Globus pallidus (tissue), 1 donor: Measurements from ENCODE around the gene B9D2.
"Not testable (repeated sequence)": the region's sequence is repeated elsewhere in the genome, so short reads cannot be mapped to it uniquely, and the experiment has no call there.

Experiments used
- DNase-seq: peaks from one replicate; pipeline ENCODE4 v3.0.0-alpha.2; 2015; ENCODE audit warnings: low spot score

Gene B9D2

DNA sequence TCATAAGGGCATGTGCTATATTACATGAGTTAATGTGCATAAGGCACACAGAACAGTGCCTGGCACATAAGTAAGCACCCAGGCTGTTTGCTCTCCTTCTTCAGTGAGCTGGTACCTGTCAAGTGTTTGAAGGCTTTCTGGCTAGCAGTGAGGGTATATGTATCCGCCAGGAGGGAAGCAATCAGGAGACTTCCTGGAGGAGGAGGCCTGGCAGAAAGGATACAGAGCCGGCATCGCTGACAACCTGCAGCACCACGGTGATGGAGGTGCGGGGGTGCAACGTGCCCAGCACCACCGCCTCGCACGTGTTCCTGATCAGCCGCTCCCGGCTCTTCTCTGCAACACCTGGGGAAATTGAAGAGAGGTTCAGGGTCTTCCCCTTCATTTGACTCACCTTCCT, 27.7 kb upstream of the B9D2 start:
- DNase-seq, result no peak

GRCh38 chr19:41386442-41386841, 22.5 kb upstream of the B9D2 start:
- no peak for DNase-seq

GRCh38 chr19:41384351-41384750, 20.4 kb upstream of the B9D2 start:
- DNase-seq, result no peak

- DNase-seq, result not testable (repeated sequence)
These were observed 17.6 kb upstream of the B9D2 start for GRCh38 chr19:41381536-41381935.

DNA sequence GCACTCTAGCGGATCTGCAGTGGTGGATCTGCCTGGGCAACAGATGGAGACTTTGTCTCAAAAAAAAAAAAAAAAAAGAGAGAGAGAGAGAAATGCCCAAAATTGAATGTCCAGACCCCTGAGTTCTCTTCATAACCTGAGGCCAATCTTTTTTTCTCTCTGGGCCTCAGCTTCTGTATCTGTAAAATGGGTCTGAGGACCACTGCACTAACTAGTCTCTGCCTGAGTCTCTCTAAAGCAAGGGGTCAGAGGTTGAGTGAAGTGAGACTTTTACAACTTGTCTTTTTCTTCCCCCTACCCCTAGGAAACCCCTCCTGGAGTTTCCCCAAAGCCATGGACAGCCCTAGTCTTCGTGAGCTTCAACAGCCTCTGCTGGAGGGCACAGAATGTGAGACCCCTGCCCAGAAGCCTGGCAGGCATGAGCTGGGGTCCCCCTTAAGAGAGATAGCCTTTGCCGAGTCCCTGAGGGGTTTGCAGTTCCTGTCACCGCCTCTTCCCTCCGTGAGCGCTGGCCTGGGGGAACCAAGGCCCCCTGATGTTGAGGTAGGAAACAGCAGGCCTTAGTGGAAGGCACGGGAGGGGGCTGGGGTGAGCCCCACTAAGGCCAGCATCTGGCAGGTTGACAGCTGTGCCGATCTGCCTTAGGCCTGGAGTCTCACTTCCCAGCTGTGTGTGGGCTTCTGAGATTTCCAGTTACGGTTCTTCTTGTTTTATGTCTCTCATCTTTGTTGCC, 14.2 kb upstream of the B9D2 start:
- DNase-seq, result no peak

GRCh38 chr19:41376998-41377365, 13.0 kb upstream of the B9D2 start:
- no peak for DNase-seq

- DNase-seq, result no peak
These were observed 12.5 kb upstream of the B9D2 start, which contains the start of gene TMEM91 for GRCh38 chr19:41376241-41376997. Gene TMEM91 (plus strand): TSS chr19:41376533. CDS start chr19:41378310, 1,777 bp downstream.

- DNase-seq, result peak; percentile 73
These were observed 10.0 kb upstream of the B9D2 start for GRCh38 chr19:41373993-41374392.

DNA sequence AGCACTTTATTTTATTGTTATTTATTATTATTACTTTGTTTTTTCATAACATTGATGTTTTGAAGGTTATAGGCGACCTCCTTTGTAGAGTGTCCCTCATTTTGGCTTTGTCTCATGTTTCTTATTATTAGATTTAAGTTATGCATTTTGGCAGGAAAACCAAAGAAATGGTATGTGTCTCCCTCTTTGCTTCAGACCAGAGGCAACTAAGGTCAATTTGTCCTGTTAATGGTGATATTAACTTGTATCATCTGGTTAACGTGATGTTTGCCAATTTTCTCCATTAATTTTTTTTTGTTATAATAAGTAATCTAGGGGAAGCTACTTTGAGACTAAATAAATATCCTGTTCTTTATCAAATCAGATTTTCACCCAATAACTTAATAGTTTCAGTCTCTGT, 8.6 kb upstream of the B9D2 start:
- DNase-seq, result no peak

- DNase-seq, result no peak
These were observed 7.6 kb upstream of the B9D2 start for GRCh38 chr19:41371541-41371940.

- DNase-seq, result not testable (repeated sequence)
These were observed 7.2 kb upstream of the B9D2 start for GRCh38 chr19:41371119-41371518.

DNA sequence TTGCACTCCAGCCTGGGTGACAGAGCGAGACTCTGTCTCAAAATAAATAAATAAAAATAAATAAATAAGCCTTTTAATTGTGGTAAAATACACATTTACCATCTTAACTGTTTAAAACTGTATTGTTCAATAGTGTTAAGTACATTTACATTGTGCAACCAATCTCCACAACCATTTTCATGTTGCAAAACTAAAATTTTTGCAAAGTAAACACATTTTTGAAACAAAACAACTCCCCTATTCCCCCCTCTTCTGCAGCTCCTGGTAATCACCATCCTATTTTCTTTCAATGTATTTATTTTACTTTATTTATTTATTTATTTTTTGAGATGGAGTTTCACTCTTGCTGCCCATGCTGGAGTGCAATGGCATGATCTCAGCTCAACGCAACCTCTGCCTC, 5.8 kb upstream of the B9D2 start:
- DNase-seq, result no peak

GRCh38 chr19:41367848-41368301, 3.9 kb upstream of the B9D2 start:
- no peak for DNase-seq

- DNase-seq, result no peak
These were observed 2.1 kb upstream of the B9D2 start for GRCh38 chr19:41366089-41366488.

DNA sequence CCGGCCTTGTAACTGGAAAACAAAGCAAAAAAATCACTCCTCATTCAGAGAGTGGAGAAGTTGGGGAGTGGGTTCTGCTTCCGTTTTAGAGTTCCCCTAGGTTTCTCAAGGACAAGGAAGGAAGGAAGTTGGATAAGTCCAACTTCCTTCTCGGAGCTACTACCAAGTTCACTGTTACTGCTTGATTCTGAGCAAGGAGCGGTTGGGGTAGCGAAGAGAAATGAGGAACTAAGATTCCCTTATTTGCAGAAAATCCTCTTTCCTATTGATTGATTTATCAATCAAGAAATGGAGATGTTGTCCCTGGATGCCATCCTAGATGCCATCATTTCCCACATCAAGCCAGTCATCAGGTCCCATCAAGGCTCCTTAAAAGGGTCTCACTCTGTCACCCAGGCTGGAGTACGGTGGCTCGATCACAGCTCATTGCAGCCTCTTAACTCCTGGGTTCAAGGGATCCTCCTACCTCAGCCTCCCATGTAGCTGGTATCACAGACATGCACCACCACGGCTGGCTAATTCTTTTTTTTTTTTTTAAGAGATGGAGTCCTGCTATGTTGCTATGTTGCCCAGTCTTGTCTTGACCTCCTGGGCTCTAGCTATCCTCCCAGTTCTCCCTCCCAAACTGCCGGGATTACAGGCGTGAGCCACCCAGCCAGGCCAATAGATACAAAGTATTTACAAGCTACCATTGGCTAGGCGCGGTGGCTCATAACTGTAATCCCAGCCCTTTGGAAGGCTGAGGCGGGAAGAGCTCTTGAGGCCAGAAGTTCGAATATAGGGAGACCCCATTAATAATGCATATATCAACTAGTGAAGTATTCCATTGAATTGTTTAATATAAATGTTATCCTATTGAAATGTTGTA, 809 bp upstream of the B9D2 start:
- no peak for DNase-seq

DNA sequence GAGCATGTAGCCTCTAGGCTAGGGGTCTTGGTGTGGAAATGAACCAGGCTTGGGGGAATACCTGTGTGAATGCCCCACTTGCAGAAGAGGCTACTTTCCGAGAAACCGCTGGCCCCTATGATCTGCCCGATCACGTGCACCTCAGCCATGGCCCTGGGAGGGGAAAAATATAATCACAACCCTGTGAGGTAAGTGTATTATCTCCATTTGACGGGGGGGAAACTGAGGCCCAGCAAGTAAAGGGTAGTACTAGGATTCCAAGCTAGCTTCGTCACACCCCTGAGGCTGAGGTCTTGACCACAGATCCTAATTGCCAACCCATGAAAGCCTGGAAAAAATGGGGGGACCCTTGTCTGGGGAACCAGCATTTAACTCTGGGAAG, 587 bp downstream of the B9D2 start:
- DNase-seq, result no peak

DNA sequence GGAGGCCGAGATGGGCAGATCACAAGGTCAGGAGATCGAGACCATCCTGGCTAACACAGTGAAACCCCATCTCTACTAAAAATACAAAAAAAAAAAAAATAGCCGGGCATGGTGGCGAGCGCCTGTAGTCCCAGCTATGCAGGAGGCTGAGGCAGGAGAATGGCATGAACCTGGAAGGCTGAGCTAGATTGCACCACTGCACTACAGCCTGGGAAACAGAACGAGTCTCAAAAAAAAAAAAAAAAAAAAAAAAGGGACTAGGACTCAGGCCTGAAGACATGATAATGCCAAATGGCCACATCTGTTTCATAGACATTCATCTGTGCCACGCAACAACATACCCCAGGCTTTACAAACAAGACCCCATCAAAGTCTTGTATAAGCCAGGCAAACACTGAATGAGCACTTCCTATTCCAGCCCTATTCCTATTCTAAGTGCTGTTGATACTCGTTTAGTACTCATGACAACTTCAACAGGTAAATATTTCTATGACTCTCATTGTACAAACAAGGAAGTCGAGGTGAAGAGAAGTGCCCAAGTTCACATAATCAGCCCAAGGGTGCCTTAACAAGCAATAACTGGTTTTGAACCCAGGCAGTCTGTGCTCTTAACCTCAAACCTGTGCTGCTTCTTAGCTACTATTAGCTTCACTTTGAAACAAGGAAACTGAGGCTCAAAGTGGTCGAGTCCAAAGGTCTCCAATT, 1.7 kb downstream of the B9D2 start:
- DNase-seq, result no peak

- no peak for DNase-seq
These were observed 4.2 kb downstream of the B9D2 start for GRCh38 chr19:41359741-41360140.

GRCh38 chr19:41357746-41358145, 6.2 kb downstream of the B9D2 start:
- no peak for DNase-seq

- no peak for DNase-seq
These were observed 6.8 kb downstream of the B9D2 start for GRCh38 chr19:41356984-41357739.

GRCh38 chr19:41355802-41356201, 8.1 kb downstream of the B9D2 start:
- no peak for DNase-seq
